GM18867 (cell line): ENCODE data around the gene KMT2D.

Experiments
- ATAC-seq: cut with Tn5 transposase; IDR thresholded peaks from one replicate; pipeline ENCODE4 v1.9.1; 2021; ENCODE audit warnings: mild to moderate bottlenecking, moderate library complexity; ENCODE audit not compliant: unreplicated experiment

KMT2D gene

GRCh38 chr12:49036029-49036428 is 24.6 kb downstream of the KMT2D start:
- ATAC-seq, result no peak

DNA sequence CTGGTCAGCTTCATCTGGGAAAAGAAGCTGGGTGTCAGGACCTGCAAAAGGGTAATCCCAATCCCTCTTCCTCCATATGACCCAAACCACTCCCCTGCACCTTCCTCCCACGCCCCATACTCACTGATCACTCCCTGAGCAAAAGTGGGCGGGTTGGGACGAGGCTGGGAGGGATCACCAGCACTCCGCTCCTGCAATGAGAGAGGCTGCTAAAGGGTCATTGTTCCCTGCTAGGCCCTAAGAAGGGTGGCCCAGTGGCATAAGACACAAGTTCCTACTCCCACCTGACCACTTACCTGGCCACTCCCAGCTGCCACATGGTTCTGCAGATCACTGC is 26.3 kb downstream of the KMT2D start:
- ATAC-seq, result no peak

DNA sequence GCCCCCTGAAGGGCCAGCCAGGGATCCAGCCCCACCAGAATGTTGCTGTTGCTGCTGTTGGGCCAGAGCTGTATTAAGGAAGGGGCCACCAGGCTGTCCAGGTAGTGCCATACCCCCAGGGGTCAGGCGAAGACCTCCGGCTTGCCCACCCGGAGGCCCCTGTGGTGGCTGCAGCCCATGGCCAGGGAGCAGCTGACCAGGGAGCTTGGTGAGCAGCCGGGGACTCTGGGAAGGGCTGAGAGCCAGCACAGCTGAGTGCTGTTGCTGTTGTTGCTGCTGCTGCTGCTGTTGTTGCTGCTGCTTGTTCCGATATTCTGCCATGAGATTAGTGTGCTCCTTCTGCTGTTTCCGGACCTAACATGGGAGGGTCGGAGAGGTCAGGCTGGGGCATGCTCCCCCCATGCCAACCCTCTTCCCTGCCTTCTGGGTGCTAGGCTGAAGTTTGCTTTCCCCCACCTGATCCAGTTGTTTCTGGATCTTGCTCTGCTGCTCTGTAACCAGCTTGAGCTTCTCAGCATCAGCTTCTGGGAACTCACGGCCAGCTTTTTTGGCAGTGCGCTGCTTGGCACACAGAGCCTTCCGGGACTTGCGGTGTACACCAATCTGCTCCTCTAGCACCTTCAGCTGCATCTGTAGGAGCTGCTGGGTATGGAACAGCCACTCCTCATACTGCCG is 26.8 kb downstream of the KMT2D start:
- ATAC-seq, result no peak

GRCh38 chr12:49032679-49033447 is 27.7 kb downstream of the KMT2D start:
- no peak for ATAC-seq

DNA sequence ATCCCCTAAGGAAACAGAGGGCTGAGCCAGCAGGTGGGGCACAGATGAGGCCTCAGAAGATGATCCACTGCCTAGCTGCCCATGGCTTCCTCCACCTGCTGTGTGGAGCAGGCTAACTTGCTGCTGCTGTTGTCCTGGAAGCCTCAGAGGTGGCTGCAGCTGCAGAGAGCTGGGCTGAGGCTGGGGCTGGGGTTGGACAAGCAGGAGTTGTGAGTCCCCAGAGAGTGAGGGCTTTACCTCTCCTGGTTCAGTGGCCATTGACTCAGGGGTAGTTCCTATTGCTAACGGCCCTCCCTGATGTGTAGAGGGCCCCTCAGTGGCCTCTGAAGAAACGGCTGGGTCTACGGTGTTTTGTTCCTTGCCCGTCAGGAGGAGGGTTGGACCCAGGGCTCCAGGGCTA is 28.3 kb downstream of the KMT2D start:
- no peak for ATAC-seq

DNA sequence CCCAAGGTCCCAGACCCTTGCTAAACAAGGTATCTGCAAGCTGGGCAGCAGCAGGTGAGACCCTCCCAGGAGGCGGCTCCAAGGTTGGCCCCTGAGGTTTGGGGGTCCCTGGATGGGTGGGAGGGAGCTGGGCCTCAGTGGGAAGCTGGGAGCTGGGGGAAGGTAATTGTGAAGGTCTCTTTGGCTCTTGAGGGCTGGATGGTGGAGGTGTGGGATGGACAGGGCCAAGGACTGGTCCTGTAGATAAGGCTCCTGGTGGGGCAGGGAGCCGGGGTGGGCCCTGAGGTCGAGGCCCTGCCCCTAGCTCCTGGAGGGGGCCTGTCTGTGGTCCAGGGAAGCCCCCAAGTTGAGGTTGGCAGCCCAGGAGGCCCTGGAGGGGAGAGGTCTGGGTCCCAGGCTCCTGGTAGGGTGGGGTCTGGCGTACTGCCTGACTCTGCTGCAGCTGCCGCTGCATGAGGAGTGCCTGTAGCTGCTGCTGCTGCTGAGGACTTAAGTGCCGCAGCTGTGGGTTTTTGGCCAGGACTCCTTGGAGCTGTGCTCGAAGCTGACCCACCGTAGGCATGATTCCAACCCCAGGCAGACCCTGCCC is 28.9 kb downstream of the KMT2D start:
- ATAC-seq, result no peak

GRCh38 chr12:49030714-49031572 is 29.7 kb downstream of the KMT2D start:
- ATAC-seq, result no peak

GRCh38 chr12:49030119-49030518 is 30.5 kb downstream of the KMT2D start:
- ATAC-seq, result no peak

DNA sequence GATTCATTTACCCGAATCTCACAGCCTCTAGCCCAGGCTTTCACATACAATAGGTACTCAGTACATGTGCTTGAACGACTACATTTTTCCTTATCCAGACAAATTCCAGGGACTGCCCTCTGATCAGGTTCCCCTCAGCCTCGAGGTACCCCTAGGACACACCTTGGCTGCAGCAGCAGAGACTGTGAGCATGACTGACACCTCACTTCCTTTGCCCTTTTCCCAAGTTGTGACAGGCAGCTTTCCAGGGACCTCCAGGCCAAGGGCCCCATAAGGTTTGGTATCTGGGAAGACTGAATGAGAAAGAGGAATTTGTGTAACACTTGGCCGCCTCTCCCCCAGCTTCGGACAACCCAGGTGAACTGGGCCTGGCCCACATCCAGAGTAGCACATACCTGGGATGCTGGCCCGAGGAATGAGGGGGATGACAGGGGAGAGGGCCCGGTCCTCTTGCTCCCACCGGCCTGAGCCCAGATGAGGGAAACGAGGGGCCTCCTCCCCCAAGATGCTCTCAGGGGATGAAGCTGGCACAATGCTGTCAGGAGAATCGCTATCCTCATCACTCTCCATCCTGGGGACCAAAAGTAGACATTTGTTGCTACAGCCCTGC is 31.8 kb downstream of the KMT2D start:
- no peak for ATAC-seq

DNA sequence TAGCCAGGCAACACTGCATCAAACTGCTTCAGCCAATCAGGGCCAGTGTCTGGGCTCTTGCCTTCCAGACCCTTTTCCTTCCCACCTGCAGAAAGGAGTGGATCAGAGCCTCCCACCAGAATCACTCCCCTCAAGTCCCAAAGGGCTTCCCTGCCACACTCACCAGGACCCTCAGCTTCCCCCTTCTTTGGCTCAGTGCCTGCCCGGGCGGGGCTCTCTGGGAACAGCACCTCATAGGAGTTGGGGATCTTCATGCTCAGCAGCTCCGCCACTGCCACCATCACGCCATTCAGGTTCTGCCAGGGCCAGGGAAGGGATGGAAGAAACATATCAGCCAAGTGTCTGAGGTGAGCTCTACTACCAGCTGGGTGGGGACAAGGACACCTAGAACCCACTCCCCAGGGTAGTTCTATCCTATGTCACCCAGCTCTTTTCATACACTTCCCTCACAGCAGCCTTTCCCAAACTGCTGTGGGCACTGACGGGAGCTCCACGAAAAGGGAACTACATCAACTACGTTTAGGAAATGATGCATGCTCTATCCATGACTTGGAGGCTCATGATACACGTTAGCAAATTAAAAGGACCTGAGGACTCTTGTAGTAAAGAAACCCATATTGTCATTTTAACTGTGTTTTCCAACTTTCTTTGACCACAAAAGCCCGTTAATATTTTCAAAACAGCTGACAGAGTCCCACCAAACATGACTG is 32.6 kb downstream of the KMT2D start:
- ATAC-seq, result no peak

- ATAC-seq, result no peak
These were observed 33.7 kb downstream of the KMT2D start for GRCh38 chr12:49026678-49027480.

DNA sequence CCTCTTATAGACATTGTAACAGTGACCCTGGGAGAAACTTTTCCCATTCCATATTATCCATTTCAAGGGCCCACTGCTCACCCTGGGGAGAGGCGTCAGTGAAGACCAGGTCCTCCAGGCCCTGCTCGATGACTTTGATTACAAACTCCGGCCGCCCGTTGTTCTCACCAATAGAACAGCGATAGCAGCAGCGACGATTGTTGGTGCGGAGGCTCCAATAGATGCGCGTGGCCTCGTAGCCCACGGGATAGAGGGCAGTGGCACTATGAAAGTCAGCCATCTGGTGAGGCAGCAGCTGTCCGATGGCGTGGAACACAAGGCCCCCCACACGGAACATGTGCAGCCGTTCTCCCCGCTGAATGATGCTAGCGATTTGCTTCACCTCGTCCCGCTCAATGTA is 34.5 kb downstream of the KMT2D start:
- no peak for ATAC-seq

DNA sequence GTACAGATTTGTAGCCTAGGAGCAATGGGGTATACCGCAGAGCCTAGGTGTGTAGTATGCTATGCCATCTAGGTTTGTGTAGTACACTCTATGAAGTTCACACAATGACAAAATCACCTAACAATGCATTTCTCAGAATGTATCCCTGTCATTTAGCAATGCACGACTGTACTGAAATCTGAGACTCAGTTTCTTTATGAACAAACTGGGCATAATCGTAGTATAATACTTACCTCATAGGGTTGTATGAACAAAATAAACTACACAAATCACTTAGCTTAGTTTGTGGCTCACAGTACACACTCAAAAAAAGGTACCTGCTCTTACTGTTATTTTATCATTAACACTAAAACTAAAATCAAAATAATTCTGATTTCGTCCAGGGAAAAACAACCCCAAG is 35.1 kb downstream of the KMT2D start:
- no peak for ATAC-seq

DNA sequence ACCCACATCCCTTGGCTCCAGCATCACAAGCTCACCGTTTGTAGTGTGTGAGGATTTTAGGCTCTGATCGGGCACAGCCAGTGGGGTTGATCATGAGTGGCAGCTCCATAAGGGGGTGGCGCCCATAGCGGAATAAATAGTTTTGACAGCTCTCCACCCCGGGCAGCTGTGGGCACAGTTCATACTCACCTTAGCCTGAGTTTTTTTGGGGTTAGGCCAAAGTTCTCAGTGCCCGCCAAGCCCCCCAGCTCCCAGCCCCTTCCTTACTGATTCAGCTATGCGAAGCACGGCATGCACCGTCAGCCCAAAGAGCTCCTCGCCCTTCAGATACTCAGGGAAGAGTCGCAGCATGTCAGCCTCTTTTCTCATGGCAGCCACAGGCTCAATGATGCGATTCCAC is 36.1 kb downstream of the KMT2D start:
- ATAC-seq, result no peak

- no peak for ATAC-seq
These were observed 36.8 kb downstream of the KMT2D start for GRCh38 chr12:49023812-49024211.

GRCh38 chr12:49022558-49023178 is 37.9 kb downstream of the KMT2D start:
- no peak for ATAC-seq

DNA sequence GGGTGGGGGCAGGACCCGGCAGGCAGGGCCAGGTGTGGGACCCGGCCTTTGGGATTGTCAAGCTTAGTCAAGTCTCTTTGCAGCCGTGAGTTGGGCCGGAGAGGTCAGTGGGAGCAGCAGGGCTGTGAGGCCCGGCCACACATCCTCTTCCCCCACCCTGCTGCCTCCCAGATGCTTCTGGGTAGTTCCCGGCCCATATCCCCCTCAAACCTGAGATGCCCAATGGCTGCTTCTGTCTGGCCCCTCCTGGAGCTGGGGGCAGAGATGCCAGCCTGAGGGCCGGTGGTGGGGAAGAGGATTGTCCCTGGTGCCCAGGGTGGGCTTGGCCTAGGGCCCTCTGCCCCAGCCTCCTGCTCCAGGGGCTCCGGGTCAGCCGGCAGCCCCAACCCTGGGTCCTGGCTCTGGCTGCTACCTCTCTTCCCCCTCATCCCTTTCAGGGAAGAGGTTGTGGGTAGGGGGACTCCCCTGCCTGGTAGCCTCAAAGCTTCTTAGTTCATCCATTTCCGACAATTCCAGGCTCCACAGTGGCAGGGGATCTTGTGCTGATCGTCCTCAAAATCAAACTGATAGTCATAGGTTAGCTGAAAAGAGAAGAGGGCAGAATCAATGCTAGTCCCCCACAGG is 39.2 kb downstream of the KMT2D start:
- ATAC-seq, result no peak

DNA sequence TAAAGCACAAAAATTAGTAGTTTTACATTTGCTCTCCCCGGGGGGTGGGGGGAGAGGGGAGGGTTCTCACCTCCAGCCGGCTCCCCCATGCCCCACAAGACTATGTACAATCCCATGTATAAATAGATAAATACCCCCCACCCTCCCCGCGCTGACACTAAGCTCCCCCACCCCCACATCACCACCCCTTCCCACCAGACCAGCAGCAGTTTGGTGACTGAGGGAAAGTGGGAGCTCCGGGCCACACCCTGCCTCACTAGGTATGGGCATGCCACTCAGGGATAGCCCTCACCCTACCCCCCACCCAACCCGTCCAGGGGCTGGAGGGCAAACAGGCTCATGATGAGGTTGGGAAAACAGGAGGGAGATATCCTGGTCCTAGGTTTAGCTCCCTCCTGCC is 40.2 kb downstream of the KMT2D start:
- no peak for ATAC-seq
